ENCODE measurements around the gene USP34.

GRCh38 chr2:61179701-61180639 is 290.9 kb downstream of the USP34 start:
- TF ChIP-seq ZNF398 (tag by site-specific recombination; IDR thresholded peaks at IDR 0.05) (no peak), ZNF248 (tag by site-specific recombination; IDR thresholded peaks at IDR 0.05) (no peak), ZNF148 (tag by site-specific recombination; IDR thresholded peaks at IDR 0.05; ENCODE audit: borderline replicate concordance) (no peak), KLF1 (tag by site-specific recombination; IDR thresholded peaks at IDR 0.05) (no peak), ZNF670 (tag by site-specific recombination; IDR thresholded peaks at IDR 0.05; ENCODE audit: low read depth) (no peak), ZNF24 (tag by site-specific recombination; IDR thresholded peaks at IDR 0.05) (no peak)
- TF ChIP-seq, protein P1, sequence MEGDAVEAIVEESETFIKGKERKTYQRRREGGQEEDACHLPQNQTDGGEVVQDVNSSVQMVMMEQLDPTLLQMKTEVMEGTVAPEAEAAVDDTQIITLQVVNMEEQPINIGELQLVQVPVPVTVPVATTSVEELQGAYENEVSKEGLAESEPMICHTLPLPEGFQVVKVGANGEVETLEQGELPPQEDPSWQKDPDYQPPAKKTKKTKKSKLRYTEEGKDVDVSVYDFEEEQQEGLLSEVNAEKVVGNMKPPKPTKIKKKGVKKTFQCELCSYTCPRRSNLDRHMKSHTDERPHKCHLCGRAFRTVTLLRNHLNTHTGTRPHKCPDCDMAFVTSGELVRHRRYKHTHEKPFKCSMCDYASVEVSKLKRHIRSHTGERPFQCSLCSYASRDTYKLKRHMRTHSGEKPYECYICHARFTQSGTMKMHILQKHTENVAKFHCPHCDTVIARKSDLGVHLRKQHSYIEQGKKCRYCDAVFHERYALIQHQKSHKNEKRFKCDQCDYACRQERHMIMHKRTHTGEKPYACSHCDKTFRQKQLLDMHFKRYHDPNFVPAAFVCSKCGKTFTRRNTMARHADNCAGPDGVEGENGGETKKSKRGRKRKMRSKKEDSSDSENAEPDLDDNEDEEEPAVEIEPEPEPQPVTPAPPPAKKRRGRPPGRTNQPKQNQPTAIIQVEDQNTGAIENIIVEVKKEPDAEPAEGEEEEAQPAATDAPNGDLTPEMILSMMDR (tag by site-specific recombination; IDR thresholded peaks at IDR 0.05): no peak
